Mucosa of gallbladder (tissue), 1 donor: ENCODE data around the gene PLG. TPM values are rescaled to one million over a fixed set of nuclear protein-coding genes. Genes with fewer than 3 reads are reported as not detected.
"Not testable (repeated sequence)": the region's sequence is repeated elsewhere in the genome, so short reads cannot be mapped to it uniquely, and the experiment has no call there.

Source experiments
- DNase-seq: peaks from one replicate; pipeline ENCODE4 v3.0.0-alpha.2; 2020; ENCODE audit warnings: low spot score
- total RNA-seq: library from RNA; stranded (reverse); gene quantifications from one replicate; pipeline ENCODE4 v1.2.1, GENCODE V29; 2021
- donor health status: DM: no; HTN: no; CAD: no.

The PLG gene
- total RNA-seq: 3.9 TPM

- not testable (repeated sequence) for DNase-seq
Observed at GRCh38 chr6:160701918-160702680, at the start of gene PLG. PLG (plus strand) TSS chr6:160702244; CDS start chr6:160702305, 61 bp downstream.

DNA sequence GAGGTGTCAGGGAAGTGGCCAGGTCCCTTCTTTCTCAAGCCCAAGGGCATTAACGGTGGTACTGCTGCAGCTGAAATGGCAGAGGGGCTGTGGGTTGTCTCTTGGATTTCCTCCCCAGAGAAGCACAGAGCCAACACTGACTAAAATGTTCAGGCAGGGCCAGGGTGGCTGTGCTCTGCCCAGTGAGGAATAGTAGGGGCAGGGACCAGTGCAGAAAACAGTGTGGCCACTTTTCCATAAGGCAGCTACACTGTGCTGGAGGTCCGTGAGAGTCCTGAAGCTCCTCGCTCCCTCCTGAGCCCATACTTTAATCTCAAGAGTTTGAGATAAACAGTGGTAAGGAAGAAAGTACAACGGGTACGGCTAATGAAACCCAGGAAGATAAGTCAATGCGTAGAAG is 42.5 kb upstream of the PLG start:
- DNase-seq: no peak

DNA sequence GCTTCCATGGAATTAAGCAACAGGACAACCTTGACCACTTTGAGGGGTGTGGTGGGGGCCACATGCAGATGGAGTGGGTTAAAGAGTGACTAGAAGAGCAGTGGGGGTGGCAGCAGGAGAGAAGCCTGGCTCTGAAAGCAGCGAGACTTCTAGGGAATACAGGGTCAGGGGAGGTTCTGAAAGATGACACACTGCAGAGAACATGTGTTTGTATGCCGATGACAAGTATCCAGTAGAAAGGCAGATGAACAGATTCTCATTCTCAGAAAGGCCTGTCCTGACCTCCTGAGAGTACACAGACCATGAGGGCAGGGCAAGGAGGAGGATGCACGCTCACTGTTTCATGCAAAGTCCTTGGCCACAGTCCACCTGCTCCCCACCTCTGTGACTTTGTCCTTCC is 40.8 kb upstream of the PLG start:
- DNase-seq: no peak

GRCh38 chr6:160662429-160662828 is 39.6 kb upstream of the PLG start:
- no peak for DNase-seq

DNA sequence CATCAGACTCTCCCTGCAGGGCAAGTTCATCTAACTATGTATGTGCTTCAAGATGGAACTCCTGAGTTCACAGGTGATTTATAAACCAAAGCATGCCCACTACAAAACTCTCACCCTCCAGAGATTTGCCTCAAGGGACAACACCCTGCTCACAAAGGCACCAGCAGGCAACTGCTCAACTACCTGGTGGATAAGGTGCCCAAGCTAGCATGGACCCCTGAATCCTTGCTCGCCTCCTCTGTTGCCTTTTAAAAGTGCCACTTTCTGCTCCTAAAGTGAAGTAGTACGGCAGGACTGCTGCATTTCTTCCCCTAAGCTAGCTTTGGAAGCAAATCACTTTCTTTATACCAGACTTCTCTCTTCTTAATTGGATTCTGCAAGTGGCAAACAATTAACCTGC is 39.2 kb upstream of the PLG start:
- no peak for DNase-seq

DNA sequence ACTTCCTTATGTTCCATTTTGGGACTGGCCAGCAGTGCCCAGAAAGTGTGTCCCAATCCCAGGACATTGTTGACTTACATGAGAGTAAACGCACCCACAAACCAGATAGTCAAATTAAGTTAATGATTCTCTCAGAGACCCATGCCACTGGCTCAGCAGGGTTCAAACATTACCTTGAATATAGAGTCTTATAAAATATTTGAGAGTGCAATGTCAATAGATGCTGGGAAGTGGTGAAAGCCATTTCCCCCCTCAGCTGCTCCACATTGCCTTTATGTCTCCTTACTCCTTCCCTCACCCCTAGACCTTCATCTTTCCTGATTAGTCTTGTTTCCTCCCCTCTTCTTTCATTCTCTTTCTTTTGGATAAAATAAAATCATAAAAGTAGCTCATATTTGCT is 37.8 kb upstream of the PLG start, which contains the start of gene LPA:
Gene LPA (minus strand): TSS at position 78 of the 400 bp plus-strand sequence. CDS start 61 bp downstream, at position 17.
- DNase-seq: not testable (repeated sequence)

DNA sequence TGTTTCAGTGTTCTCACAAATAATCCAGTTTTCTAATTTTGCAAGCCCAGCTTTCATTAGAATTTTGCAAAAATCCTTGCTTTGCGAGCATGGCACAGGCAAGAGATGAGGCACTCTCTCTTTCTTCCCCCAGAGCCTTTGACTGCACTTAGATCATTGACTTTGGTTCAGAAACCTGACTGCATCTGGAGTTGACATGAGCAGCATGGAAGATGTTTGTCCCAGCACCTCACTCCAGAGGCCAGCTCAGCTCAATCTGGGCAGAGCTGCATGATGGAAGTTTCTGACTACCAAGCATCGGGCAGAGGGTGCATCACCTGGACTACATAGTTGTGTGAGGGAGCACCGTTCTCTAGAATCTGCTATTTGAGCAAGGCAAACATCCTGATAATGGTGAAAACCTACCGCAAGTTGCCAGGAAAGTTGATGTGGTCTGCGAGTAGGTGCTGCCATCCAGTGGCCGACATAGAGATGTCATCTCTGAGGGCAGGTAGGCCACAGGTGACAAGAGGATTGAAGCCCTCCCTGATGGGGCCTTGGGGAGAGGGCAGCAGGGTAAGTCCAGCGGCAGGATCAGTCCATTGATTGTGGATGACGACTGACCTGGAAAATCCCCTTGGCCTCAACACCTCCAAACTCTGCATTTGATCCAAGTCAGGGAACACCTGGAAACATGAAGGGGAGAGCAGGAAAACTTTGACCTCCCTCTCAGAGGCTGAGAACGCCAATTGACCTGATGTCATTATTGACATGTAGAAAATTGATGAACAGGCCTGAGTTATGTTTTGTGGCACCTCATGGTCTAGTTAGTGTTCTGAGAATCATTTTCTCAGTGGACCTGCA is 34.2 kb upstream of the PLG start:
- no peak for DNase-seq

DNA sequence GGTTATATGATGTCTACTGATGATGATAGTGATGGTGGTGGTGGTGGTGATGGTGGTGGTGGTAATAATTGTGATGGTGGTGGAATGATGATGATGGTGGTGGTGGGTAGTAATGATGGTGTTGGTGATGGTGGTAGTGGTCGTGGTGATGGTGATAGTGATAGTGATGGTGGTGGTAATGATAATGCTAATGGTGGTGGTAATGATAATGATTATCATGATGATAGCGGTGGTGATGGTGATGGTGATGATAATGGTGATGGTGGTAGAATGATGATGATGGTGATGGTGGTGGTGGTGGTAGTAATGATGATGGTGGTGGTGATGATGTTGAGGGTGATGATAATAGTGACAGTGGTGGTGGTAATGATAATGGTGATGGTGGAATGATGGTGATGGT is 33.5 kb upstream of the PLG start:
- DNase-seq: no peak

- DNase-seq: not testable (repeated sequence)
Observed at GRCh38 chr6:160676418-160676817, 25.6 kb upstream of the PLG start.

GRCh38 chr6:160678230-160678629 is 23.8 kb upstream of the PLG start:
- DNase-seq: no peak

DNA sequence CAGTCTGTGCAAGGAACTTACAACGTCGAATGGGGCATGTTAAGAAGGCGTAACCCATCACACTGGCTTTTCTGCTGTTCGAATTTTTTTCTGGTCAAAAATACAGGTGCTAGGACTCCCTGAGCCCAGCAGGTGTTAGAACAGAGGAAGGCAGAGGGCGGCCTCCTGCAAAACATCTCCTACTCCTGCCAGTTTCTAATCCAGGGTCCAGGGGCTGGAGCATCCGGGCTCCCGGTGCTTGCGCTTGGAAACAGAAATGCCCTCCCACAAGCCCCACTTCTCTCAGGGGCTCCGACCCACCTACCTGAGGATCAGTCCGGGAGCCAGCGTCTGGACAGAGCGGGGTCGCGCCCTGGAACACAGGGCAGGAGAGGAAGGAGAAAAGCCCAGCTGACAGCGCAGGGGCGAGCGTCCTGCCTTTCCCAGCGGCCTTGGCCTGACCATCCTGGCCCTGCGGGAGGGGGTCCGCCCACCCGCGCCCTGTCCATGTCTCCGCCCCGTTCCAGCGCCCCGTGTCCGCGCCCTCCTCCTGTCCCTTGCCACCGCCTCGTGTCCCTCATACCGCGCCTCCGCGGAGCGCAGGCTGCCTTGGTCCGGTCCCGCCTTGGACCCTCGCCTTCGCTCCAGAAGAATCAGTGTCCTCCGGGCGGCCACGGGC is 23.2 kb upstream of the PLG start:
- DNase-seq: no peak

- DNase-seq: no peak
Observed at GRCh38 chr6:160679402-160679769, 22.7 kb upstream of the PLG start.

GRCh38 chr6:160685101-160685761 is 16.8 kb upstream of the PLG start:
- not testable (repeated sequence) for DNase-seq

DNA sequence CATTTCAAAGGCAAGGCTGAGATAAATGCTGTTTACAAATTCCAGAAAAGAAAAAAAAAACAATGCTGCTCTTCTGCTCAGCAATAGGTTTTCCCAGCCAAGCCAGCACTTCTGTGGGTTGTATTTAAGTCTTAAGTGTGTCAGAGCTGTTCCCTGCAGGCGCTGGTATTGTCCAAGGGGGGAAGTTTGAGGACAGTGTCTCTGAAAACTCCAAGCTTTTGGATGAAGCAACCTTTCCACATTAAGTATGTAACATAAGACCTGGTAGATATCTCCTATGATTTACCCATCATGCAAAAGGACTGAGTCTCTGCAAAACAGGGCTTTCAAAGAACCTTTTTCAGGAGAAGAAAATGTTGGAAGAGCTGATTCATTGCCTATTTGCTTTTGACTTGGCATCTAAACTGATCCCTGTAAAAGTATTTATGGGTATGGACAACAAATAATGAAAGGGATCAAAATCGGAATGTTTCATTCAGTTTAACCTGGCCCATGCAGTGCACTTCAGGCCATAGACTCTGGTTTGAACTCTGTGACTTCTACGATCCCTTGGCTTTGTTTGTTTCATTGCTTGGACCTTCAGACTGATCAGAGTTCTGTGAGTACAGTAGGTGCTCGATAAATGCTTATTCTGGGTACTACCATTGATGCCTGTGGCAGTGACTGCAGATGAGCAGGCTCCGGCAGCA is 16.1 kb upstream of the PLG start:
- no peak for DNase-seq

DNA sequence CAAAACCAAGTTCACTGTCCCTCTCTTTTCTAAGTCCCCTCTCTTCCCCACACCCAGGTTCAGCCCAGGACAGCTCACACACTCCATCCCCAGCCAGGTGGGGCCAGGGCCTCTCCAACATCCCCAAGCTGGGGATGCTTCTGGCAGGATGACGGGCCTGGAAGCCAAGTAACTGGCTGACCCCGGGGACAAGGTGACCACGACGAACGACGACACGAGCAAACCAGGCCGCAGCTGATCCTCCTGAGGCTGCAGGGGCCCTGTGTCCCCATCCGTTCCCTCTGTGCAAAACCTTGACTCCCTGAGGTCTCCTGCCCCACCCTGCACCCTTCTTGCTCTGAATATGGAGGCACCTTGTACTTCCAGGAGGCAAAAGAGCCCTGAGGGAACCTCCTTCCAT is 11.6 kb upstream of the PLG start:
- no peak for DNase-seq

DNA sequence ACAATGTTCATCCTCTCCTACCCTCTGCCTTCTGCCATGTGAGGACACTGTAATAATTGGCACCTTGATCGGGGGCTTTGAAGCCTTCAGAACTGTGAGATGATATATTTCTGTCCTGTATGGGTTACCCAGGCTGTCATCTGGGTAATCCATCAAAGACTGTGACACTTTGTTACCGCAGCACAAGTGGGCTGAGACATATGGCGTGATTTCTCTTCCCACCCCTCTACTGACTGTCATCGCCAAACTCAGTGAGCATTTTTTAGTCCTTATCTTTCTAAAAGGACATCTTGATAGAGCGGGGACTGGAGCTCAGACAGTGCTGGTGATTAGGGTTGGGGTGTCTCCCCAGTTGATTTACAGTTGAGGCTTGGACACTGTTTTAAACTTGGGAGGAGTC is 10.4 kb upstream of the PLG start:
- DNase-seq: no peak

GRCh38 chr6:160692369-160692959 is 9.6 kb upstream of the PLG start:
- no peak for DNase-seq

DNA sequence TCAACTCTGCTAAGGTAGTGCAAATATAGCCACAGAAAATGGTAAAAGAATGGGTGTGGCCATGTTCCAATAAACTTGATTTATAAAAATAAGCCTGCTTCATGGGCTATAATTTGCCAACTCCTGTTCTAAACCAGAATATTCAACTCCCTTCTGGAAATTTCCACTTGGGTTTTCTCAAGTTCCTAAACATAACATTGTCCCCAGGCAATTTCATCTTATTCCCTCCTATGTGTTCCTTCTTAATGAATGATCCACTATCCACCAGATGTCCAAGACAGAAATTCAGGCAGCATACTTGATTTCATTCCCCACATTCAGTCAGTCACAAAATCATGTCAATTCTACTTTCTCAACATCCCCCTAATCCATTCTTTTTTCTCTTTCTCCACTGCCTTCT is 7.0 kb upstream of the PLG start:
- DNase-seq: not testable (repeated sequence)

DNA sequence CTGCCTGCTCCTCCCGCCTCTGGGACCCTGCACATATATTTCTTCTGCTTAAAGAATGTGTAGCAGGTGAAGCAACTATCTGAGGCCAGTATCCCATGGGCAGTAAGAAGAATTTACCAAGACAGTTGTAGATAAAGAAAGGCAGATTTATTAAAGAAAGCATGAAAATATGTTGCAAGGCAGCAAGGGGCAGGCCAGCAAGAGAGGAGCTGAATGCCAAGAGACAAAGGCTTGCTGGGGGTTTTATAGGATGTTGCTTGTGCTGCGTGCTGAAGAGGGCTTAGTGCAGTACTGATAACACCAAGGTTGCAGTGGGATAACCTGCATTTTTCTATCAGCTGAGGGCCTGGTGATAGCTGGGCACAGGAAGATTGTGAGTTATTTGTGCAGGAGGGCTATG is 6.4 kb upstream of the PLG start:
- DNase-seq: not testable (repeated sequence)

- peak; percentile 51 for DNase-seq
Observed at GRCh38 chr6:160696884-160697283, 5.2 kb upstream of the PLG start.

DNA sequence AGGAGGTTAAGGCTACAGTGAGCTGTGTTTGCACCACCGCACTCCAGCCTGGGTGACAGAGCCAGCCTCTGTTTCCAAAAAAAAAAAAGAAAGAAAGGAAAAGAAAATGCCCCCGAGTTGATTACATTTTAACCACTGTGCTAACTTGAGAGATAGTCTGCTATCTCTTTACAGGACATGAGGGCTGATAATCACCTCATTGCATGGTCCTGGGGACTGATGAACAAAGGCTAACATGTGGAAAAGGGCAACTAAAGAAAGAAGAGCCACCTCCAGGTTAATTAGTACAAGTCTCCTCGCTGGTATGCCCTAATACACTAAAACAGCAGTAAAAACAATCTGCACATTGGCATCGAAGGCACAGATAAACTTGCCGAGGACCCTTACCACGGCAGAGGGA is 4.2 kb upstream of the PLG start:
- DNase-seq: no peak
